Tibial nerve (tissue), 4 donors: ENCODE results near the gene KCNMA1. TPM values are rescaled to one million over a fixed set of nuclear protein-coding genes. Genes with fewer than 3 reads are reported as not detected.

Experiments
- DNase-seq, 2 donors: peaks; one replicate each; pipeline ENCODE4 v3.0.0-alpha.2; 2019; ENCODE audit warnings: low spot score in 2 of 2
- H3K27ac ChIP-seq, 4 donors: fragments of 200-600 bp; sonication (generic) in 3 of 4; one replicate each; pipeline ENCODE4 v1.5.1; 2017 to 2019; ENCODE audit warnings: mild to moderate bottlenecking in 1 of 4
- H3K27me3 ChIP-seq, 2 donors: fragments of 200-600 bp; sonication (generic) in 1 of 2; one replicate each; pipeline versions ENCODE4 v1.5.1 to v1.6.0; 2017 to 2019
- H3K36me3 ChIP-seq, 3 donors: fragments of 200-600 bp; sonication (generic); one replicate each; pipeline ENCODE4 v1.5.1; 2018 to 2019
- H3K4me1 ChIP-seq, 4 donors: fragments of 200-600 bp; sonication (generic) in 3 of 4; one replicate each; pipeline ENCODE4 v1.5.1; 2017 to 2019
- H3K4me3 ChIP-seq, 4 donors: fragments of 200-600 bp; sonication (generic) in 3 of 4; one replicate each; pipeline ENCODE4 v1.5.1; 2017 to 2019; ENCODE audit warnings: mild to moderate bottlenecking in 1 of 4, moderate library complexity in 1 of 4
- H3K9me3 ChIP-seq, 4 donors: fragments of 200-600 bp; sonication (generic) in 3 of 4; one replicate each; pipeline ENCODE4 v1.5.1; 2017 to 2019
- CTCF ChIP-seq, 5 experiments: fragments of 200-600 bp in 3 of 5; fragments of 450-650 bp in 2 of 5; sonication (generic) in 3 of 5; IDR thresholded peaks; one replicate each; pipeline ENCODE4 v1.5.1; 2016 to 2019; ENCODE audit warnings: antibody characterized with exemption in 5 of 5, mild to moderate bottlenecking in 3 of 5, moderate library complexity in 2 of 5
- EP300 ChIP-seq, 2 donors: sonication (generic); formaldehyde crosslinking; IDR thresholded peaks; one replicate each; pipeline ENCODE4 v1.6.1; 2017; ENCODE audit warnings: antibody characterized with exemption in 2 of 2, mild to moderate bottlenecking in 1 of 2
- POLR2A ChIP-seq, 2 donors: fragments of 450-650 bp; IDR thresholded peaks; one replicate each; pipeline ENCODE4 v1.6.1; 2017; ENCODE audit warnings: antibody characterized with exemption in 2 of 2, mild to moderate bottlenecking in 2 of 2, moderate library complexity in 2 of 2
- WGBS, 2 donors: methylation state at CpG; one replicate each; pipeline ENCODE4 v1.1.5; 2018; 5-methylcytosine and 5-hydroxymethylcytosine counted together
- total RNA-seq, 4 donors: library from RNA; depleted of rRNA; stranded (reverse); fragments of >200 nt; gene quantifications; one replicate each; pipeline ENCODE4 v1.1.0, GENCODE V29; 2016

Gene KCNMA1
- total RNA-seq, 4 donors from 2014 or later, result 10.2 to 19.9 (median 13.7) TPM

GRCh38 chr10:77180794-77181193 is 456.8 kb downstream of the KCNMA1 start:
- 74 to 76% methylated on average over 2 of the region's 2 CpGs for WGBS, 2 donors
- Histone ChIP-seq H3K36me3 (no peaks in the 10 kb centered on the region), H3K27ac (no peak overlapping the region), H3K4me1 (no peaks in the 10 kb centered on the region), H3K4me3 (no peak overlapping the region), H3K27me3 (no peaks in the 10 kb centered on the region), H3K9me3 (no peaks in the 10 kb centered on the region)
- no peak for DNase-seq
- TF ChIP-seq POLR2A (IDR thresholded peaks at IDR 0.05) (no peak), CTCF (IDR thresholded peaks at IDR 0.05) (no peak), EP300 (IDR thresholded peaks at IDR 0.05) (no peak)

GRCh38 chr10:77180104-77180503 is 457.5 kb downstream of the KCNMA1 start:
- no peak overlapping the region for H3K4me3 ChIP-seq
- no peak for DNase-seq
- H3K27me3 ChIP-seq, result no peaks in the 10 kb centered on the region
- H3K9me3 ChIP-seq, result no peaks in the 10 kb centered on the region
- no peaks in the 10 kb centered on the region for H3K36me3 ChIP-seq
- no peaks in the 10 kb centered on the region for H3K4me1 ChIP-seq
- WGBS, 2 donors, result 96 to 99% methylated on average over 2 of the region's 2 CpGs
- no peak for TF ChIP-seq CTCF (IDR thresholded peaks at IDR 0.05)
- no peak overlapping the region for H3K27ac ChIP-seq

GRCh38 chr10:77179015-77179695 is 458.5 kb downstream of the KCNMA1 start:
- no peaks in the 10 kb centered on the region for H3K36me3 ChIP-seq
- no peaks in the 10 kb centered on the region for H3K9me3 ChIP-seq
- no peak for TF ChIP-seq EP300 (IDR thresholded peaks at IDR 0.05)
- no peak for TF ChIP-seq CTCF (IDR thresholded peaks at IDR 0.05)
- TF ChIP-seq POLR2A (IDR thresholded peaks at IDR 0.05), result no peak
- peak in 1 of 2 donors; percentile 64 for DNase-seq
- no peak overlapping the region for H3K4me3 ChIP-seq
- no peak overlapping the region for H3K27ac ChIP-seq
- 62 to 63% methylated on average over 12 of the region's 12 CpGs for WGBS, 2 donors
- H3K4me1 ChIP-seq, result peaks cover 0 to 8% (median 0%) of the 10 kb centered on the region in 4 donors
- H3K27me3 ChIP-seq, result no peaks in the 10 kb centered on the region

- TF ChIP-seq POLR2A (IDR thresholded peaks at IDR 0.05) (no peak), CTCF (IDR thresholded peaks at IDR 0.05) (no peak), EP300 (IDR thresholded peaks at IDR 0.05) (no peak)
- Histone ChIP-seq H3K4me1 (peaks cover 0 to 13% (median 0%) of the 10 kb centered on the region in 4 donors), H3K27ac (no peak overlapping the region), H3K36me3 (no peaks in the 10 kb centered on the region), H3K9me3 (no peaks in the 10 kb centered on the region), H3K27me3 (no peaks in the 10 kb centered on the region), H3K4me3 (no peak overlapping the region)
- DNase-seq, result no peak
- 65 to 90% methylated on average over 1 of the region's 1 CpG for WGBS, 2 donors
Measured at GRCh38 chr10:77177589-77177988, 460.0 kb downstream of the KCNMA1 start.

DNA sequence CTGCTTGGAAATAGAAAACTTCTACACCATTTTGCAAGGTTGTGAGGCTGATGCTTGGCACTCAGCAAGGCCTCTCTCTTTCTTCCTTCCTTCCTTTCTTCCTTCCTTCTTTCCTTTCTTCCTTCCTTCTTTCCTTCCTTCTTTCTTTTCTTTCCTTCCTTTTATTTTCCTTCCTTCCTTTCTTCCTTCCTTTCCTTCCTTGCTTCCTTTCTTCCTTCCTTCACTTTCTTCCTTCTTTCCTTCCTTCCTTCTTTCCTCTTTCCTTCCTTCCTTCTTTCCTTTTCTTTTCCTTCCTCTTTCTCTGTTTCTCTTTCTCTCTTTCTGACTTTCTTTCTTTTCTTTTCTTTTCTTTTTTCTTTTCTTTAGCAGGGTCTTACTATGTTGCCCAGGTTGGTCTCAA is 460.4 kb downstream of the KCNMA1 start:
- Histone ChIP-seq H3K36me3 (no peaks in the 10 kb centered on the region), H3K4me1 (peaks cover 0 to 13% (median 0%) of the 10 kb centered on the region in 4 donors), H3K27ac (no peak overlapping the region), H3K27me3 (no peaks in the 10 kb centered on the region), H3K9me3 (no peaks in the 10 kb centered on the region), H3K4me3 (no peak overlapping the region)
- DNase-seq, result no peak
- TF ChIP-seq POLR2A (IDR thresholded peaks at IDR 0.05), result no peak
- TF ChIP-seq EP300 (IDR thresholded peaks at IDR 0.05), result no peak
- TF ChIP-seq CTCF (IDR thresholded peaks at IDR 0.05), result no peak
